ENCODE data around the gene GP1BA.

Gene GP1BA

GRCh38 chr17:4978726-4979125 is 46.6 kb downstream of the GP1BA start:
- no peak for DNase-seq

GRCh38 chr17:4980644-4981216 is 48.7 kb downstream of the GP1BA start:
- peak; percentile 29 for DNase-seq

- DNase-seq: no peak
These were observed 50.2 kb downstream of the GP1BA start for GRCh38 chr17:4982305-4982704.

Data from NCI-H1105 treated with DMSO at 0.1 percent for 48 hours (cell line).